HEK293 (cell line): ENCODE results near the gene RALGAPA2.

ENCODE experiments used
- CTCF ChIA-PET: fragments of 350-600 bp; formaldehyde crosslinking; extraction: SDS; loops from one replicate; lab custom pipeline; 2021; ENCODE audit warnings: antibody characterized with exemption; lab: Yijun Ruan, JAX
- POLR2A ChIA-PET: fragments of 300-600 bp; formaldehyde crosslinking; extraction: SDS; loops from one replicate; lab custom pipeline; 2020; ENCODE audit warnings: antibody characterized with exemption, inconsistent platforms; lab: Yijun Ruan, JAX
- H3K27ac ChIP-seq: fragments of 200-500 bp; sonication (Bioruptor generic); 2 replicates; pipeline ENCODE4 v1.5.1; 2014; ENCODE audit warnings: low read depth, low read length, control low read depth, inconsistent platforms; ENCODE audit errors: extremely low read depth
- H3K36me3 ChIP-seq, 2 experiments: fragments of 200-500 bp in 1 of 2; sonication (Bioruptor generic) in 1 of 2; 1 replicate in 1 of 2; 2 replicates in 1 of 2; pipeline ENCODE4 v1.5.1; 2014 to 2017; ENCODE audit warnings: inconsistent platforms in 2 of 2, low read length in 2 of 2; ENCODE audit not compliant: control insufficient read depth in 2 of 2, insufficient read depth in 1 of 2
- H3K4me1 ChIP-seq: fragments of 200-500 bp; sonication (Bioruptor generic); 2 replicates; pipeline ENCODE4 v1.5.1; 2014; ENCODE audit warnings: mild to moderate bottlenecking, low read length, inconsistent platforms; ENCODE audit not compliant: control insufficient read depth, insufficient read depth
- H3K4me3 ChIP-seq: 2 replicates; pipeline ENCODE4 v1.5.1; 2011; ENCODE audit warnings: low read depth, mild to moderate bottlenecking, control low read depth, low read length, moderate library complexity
- H3K9me3 ChIP-seq: fragments of 200-500 bp; sonication (Bioruptor generic); 2 replicates; pipeline ENCODE4 v1.5.1; 2014; ENCODE audit warnings: low read depth, low read length, inconsistent platforms; ENCODE audit not compliant: control insufficient read depth, insufficient read depth
- BCL6B ChIP-seq: fragments of 450-650 bp; formaldehyde crosslinking; IDR thresholded peaks from 2 replicates; pipeline ENCODE4 v1.5.1; 2017; ENCODE audit warnings: missing biosample characterization, missing genetic modification characterization
- EGR2 ChIP-seq: fragments of 450-650 bp; formaldehyde crosslinking; IDR thresholded peaks from 2 replicates; pipeline ENCODE4 v1.5.1; 2016; ENCODE audit warnings: low read depth, missing biosample characterization, missing genetic modification characterization
- KLF16 ChIP-seq: fragments of 450-650 bp; formaldehyde crosslinking; IDR thresholded peaks from 2 replicates; pipeline ENCODE4 v1.5.1; 2017; ENCODE audit warnings: missing biosample characterization, missing genetic modification characterization
- MZF1 ChIP-seq: fragments of 450-650 bp; formaldehyde crosslinking; IDR thresholded peaks from 2 replicates; pipeline ENCODE4 v1.5.1; 2017; ENCODE audit warnings: missing biosample characterization, missing genetic modification characterization, borderline replicate concordance
- REST ChIP-seq: fragments of 450-650 bp; formaldehyde crosslinking; IDR thresholded peaks from 2 replicates; pipeline ENCODE4 v1.5.1; 2016; ENCODE audit warnings: missing biosample characterization, missing genetic modification characterization
- SCRT1 ChIP-seq: fragments of 450-650 bp; formaldehyde crosslinking; IDR thresholded peaks from 2 replicates; pipeline ENCODE4 v1.5.1; 2016; ENCODE audit warnings: missing biosample characterization, missing genetic modification characterization, borderline replicate concordance
- SCRT2 ChIP-seq: fragments of 450-650 bp; formaldehyde crosslinking; IDR thresholded peaks from 2 replicates; pipeline ENCODE4 v1.5.1; 2016; ENCODE audit warnings: missing biosample characterization, missing genetic modification characterization
- SETDB1 ChIP-seq: IDR thresholded peaks from one replicate; pipeline ENCODE4 v1.6.1; 2017; ENCODE audit warnings: mild to moderate bottlenecking, low read length, moderate library complexity, mixed read lengths; ENCODE audit not compliant: insufficient read length
- TCF7L2 ChIP-seq: IDR thresholded peaks from 2 replicates; pipeline ENCODE4 v1.6.1; 2011; ENCODE audit warnings: low read depth, mild to moderate bottlenecking, inconsistent platforms, low read length, moderate library complexity, borderline replicate concordance
- WT1 ChIP-seq: fragments of 450-650 bp; formaldehyde crosslinking; IDR thresholded peaks from 2 replicates; pipeline ENCODE4 v1.5.1; 2016; ENCODE audit warnings: missing biosample characterization, missing genetic modification characterization
- YY1 ChIP-seq: fragments of 450-650 bp; formaldehyde crosslinking; IDR thresholded peaks from 2 replicates; pipeline ENCODE4 v1.5.1; 2018; ENCODE audit warnings: missing biosample characterization, missing genetic modification characterization
- ZBTB10 ChIP-seq: fragments of 450-650 bp; formaldehyde crosslinking; IDR thresholded peaks from 2 replicates; pipeline ENCODE4 v1.5.1; 2016; ENCODE audit warnings: missing biosample characterization, missing genetic modification characterization
- ZBTB48 ChIP-seq: fragments of 450-650 bp; formaldehyde crosslinking; IDR thresholded peaks from 2 replicates; pipeline ENCODE4 v1.5.1; 2016; ENCODE audit warnings: missing biosample characterization, missing genetic modification characterization
- ZFP41 ChIP-seq: fragments of 450-650 bp; formaldehyde crosslinking; IDR thresholded peaks from 2 replicates; pipeline ENCODE4 v1.5.1; 2016; ENCODE audit warnings: missing biosample characterization, missing genetic modification characterization, borderline replicate concordance
- ZIC2 ChIP-seq: fragments of 450-650 bp; formaldehyde crosslinking; IDR thresholded peaks from 2 replicates; pipeline ENCODE4 v1.5.1; 2016; ENCODE audit warnings: missing biosample characterization, missing genetic modification characterization
- ZNF10 ChIP-seq: fragments of 450-650 bp; formaldehyde crosslinking; IDR thresholded peaks from 2 replicates; pipeline ENCODE4 v1.5.1; 2017; ENCODE audit warnings: missing biosample characterization, missing genetic modification characterization
- ZNF174 ChIP-seq: fragments of 450-650 bp; formaldehyde crosslinking; IDR thresholded peaks from 2 replicates; pipeline ENCODE4 v1.5.0; 2017; ENCODE audit warnings: missing biosample characterization, mild to moderate bottlenecking, missing genetic modification characterization
- ZNF211 ChIP-seq: fragments of 450-650 bp; formaldehyde crosslinking; IDR thresholded peaks from 2 replicates; pipeline ENCODE4 v1.5.1; 2016; ENCODE audit warnings: low read depth, missing biosample characterization, missing genetic modification characterization
- ZNF26 ChIP-seq: fragments of 450-650 bp; formaldehyde crosslinking; IDR thresholded peaks from 2 replicates; pipeline ENCODE4 v1.5.1; 2016; ENCODE audit warnings: missing biosample characterization, missing genetic modification characterization
- ZNF48 ChIP-seq: fragments of 450-650 bp; formaldehyde crosslinking; IDR thresholded peaks from 2 replicates; pipeline ENCODE4 v1.5.1; 2016; ENCODE audit warnings: missing biosample characterization, missing genetic modification characterization
- ZNF624 ChIP-seq: fragments of 450-650 bp; formaldehyde crosslinking; IDR thresholded peaks from 2 replicates; pipeline ENCODE4 v1.5.1; 2017; ENCODE audit warnings: missing biosample characterization, missing genetic modification characterization
- ZNF670 ChIP-seq: fragments of 450-650 bp; formaldehyde crosslinking; IDR thresholded peaks from 2 replicates; pipeline ENCODE4 v1.5.1; 2016; ENCODE audit warnings: missing biosample characterization, missing genetic modification characterization, low read depth
- ZNF747 ChIP-seq: fragments of 450-650 bp; formaldehyde crosslinking; IDR thresholded peaks from 2 replicates; pipeline ENCODE4 v1.5.1; 2016; ENCODE audit warnings: missing biosample characterization, missing genetic modification characterization
- ZNF791 ChIP-seq: fragments of 450-650 bp; formaldehyde crosslinking; IDR thresholded peaks from 2 replicates; pipeline ENCODE4 v1.5.1; 2016; ENCODE audit warnings: missing biosample characterization, missing genetic modification characterization

The RALGAPA2 gene

GRCh38 chr20:20549704-20550103, 162.7 kb downstream of the RALGAPA2 start:
- ChIA-PET CTCF (no interaction called here), POLR2A (no interaction called here)
- Histone ChIP-seq H3K36me3 (peaks cover 0 to 8% of the 10 kb centered on the region in 2 experiments; a peak in 2 of 3 replicates), H3K9me3 (no peaks in the 10 kb centered on the region), H3K4me3 (no peak overlapping the region), H3K27ac (no peak overlapping the region), H3K4me1 (peaks cover 3% of the 10 kb centered on the region; the same call in 1 of the 2 replicates)
- TF ChIP-seq EGR2 (tag by site-specific recombination) (no peak), SCRT2 (tag by site-specific recombination) (0 out of 2 replicates have a peak, but pooled peaks have one; percentile 14)

- Histone ChIP-seq H3K27ac (no peak overlapping the region), H3K4me3 (no peak overlapping the region), H3K36me3 (peaks cover 0 to 8% of the 10 kb centered on the region in 2 experiments; a peak in 2 of 3 replicates), H3K4me1 (peaks cover 3% of the 10 kb centered on the region; the same call in 1 of the 2 replicates), H3K9me3 (no peaks in the 10 kb centered on the region)
- ChIA-PET CTCF (no interaction called here), POLR2A (no interaction called here)
- TF ChIP-seq KLF16 (no peak), ZFP41 (no peak), ZNF48 (no peak), SCRT1 (tag by site-specific recombination) (no peak), ZNF670 (tag by site-specific recombination) (no peak), ZNF10 (tag by site-specific recombination) (no peak), ZBTB10 (tag by site-specific recombination) (no peak), ZBTB48 (no peak), ZNF747 (no peak), ZNF791 (tag by site-specific recombination) (no peak), TCF7L2 (no peak), ZIC2 (tag by site-specific recombination) (no peak), WT1 (tag by site-specific recombination) (no peak), ZNF624 (no peak), MZF1 (tag by site-specific recombination) (no peak), YY1 (no peak), BCL6B (no peak)
Observed at GRCh38 chr20:20549267-20549612, 163.2 kb downstream of the RALGAPA2 start.

GRCh38 chr20:20548527-20549266, 163.7 kb downstream of the RALGAPA2 start:
- peaks cover 0 to 8% of the 10 kb centered on the region in 2 experiments; a peak in 2 of 3 replicates for H3K36me3 ChIP-seq
- no peaks in the 10 kb centered on the region for H3K9me3 ChIP-seq
- H3K4me3 ChIP-seq = no peak overlapping the region
- H3K4me1 ChIP-seq = peaks cover 3% of the 10 kb centered on the region; the same call in 1 of the 2 replicates
- ChIA-PET CTCF (interaction anchor here (0.6 kb wide), 1 partner anchor 208 kb away, joined by 3 read pairs; no protein-coding TSS in a partner anchor), POLR2A (no interaction called here)
- no peak overlapping the region for H3K27ac ChIP-seq
- TF ChIP-seq SETDB1 (no peak), REST (tag by site-specific recombination) (no peak), ZNF211 (no peak), ZNF174 (no peak), ZNF26 (tag by site-specific recombination) (no peak)
